ENCODE measurements around the gene SEC23B. TPM values are rescaled to one million over a fixed set of nuclear protein-coding genes. Genes with fewer than 3 reads are reported as not detected.

SEC23B gene
- total and polyA plus RNA-seq, 10 of the 15 experiments (the other 5 are each of a cell fraction or from before 2014, with no cell fraction given) = 49.1 to 121 (median 75.6) TPM

DNA sequence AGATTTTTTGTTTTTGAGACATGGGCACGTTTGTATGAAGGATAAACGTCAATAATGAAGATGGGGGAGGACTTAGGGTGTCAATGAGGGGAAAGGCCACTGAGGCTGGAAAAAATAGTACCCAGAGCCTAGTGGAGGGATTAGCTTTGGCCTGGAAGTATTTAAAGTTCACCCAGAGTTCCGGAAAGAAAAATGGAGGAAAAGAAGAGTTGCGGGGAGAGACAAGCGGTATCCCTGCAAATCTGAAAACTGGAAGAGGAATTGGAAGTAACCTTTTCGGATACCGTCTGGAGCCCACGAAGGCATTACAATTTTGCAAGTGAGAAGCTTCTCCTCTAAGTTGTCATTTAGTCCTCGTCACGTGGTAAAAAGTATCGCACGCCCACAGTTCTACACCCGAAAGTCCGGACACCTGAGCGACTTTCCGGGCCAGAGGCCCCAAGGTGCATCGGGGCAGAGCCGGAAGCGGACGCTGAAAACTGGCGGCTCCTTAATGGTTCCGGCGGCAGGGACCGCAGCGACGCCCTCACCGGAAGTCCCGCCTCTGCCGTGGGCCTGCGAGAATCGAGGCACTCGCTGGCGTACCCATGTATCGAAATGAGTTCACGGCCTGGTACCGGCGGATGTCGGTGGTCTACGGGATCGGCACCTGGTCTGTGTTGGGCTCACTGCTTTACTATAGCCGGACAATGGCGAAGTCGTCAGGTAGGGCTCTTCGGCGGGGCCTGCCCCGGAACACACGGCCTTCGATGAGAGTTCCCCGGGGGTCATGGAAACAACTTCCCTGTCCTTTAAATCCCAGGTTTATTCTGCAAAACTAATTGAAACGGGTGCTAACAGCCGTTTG is 59.4 kb downstream of the SEC23B start, which contains the start of gene SMIM26 (continued):
- TF ChIP-seq TAF1 (IDR thresholded peaks at IDR 0.05; ENCODE audit: borderline replicate concordance, low read depth, low read length) (peak; percentile 70; the same call in 1 of the 2 replicates), CBX5 (IDR thresholded peaks at IDR 0.05; ENCODE audit: low read depth) (0 out of 2 replicates have a peak, but pooled peaks have one; percentile 54), ZBTB40 (IDR thresholded peaks at IDR 0.05; ENCODE audit: borderline replicate concordance) (peak; percentile 97), ZBTB11 (CRISPR knock-in tag; IDR thresholded peaks at IDR 0.05) (peak; percentile 64), NR2C2 (IDR thresholded peaks at IDR 0.05; ENCODE audit: borderline replicate concordance, control insufficient read depth, insufficient read length, low read depth) (no peak), CUX1 (IDR thresholded peaks at IDR 0.05; ENCODE audit: insufficient replicate concordance, low read depth, low read length) (no peak), RAD51 (IDR thresholded peaks at IDR 0.05) (peak; percentile 97), SIN3A (IDR thresholded peaks at IDR 0.05; ENCODE audit: low read depth, low read length) (peak; percentile 45; the same call in 1 of the 2 replicates), JUNB (IDR thresholded peaks at IDR 0.05) (no peak), TCF3 (IDR thresholded peaks at IDR 0.05; ENCODE audit: borderline replicate concordance, insufficient read depth, low read depth, low read length) (peak; percentile 55; the same call in 1 of the 2 replicates), STAT3 (IDR thresholded peaks at IDR 0.05; ENCODE audit: low read depth, low read length) (no peak), ZNF384 (IDR thresholded peaks at IDR 0.05; ENCODE audit: borderline replicate concordance, low read depth, low read length) (no peak), SP1 (IDR thresholded peaks at IDR 0.05; ENCODE audit: low read depth, low read length) (peak; percentile 42)
- TF ChIP-seq, protein P1, sequence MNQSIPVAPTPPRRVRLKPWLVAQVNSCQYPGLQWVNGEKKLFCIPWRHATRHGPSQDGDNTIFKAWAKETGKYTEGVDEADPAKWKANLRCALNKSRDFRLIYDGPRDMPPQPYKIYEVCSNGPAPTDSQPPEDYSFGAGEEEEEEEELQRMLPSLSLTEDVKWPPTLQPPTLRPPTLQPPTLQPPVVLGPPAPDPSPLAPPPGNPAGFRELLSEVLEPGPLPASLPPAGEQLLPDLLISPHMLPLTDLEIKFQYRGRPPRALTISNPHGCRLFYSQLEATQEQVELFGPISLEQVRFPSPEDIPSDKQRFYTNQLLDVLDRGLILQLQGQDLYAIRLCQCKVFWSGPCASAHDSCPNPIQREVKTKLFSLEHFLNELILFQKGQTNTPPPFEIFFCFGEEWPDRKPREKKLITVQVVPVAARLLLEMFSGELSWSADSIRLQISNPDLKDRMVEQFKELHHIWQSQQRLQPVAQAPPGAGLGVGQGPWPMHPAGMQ (IDR thresholded peaks at IDR 0.05; ENCODE audit: borderline replicate concordance) = no peak
